GM12878 (cell line): ENCODE measurements around the gene PTPRN2. TPM values are rescaled to one million over a fixed set of nuclear protein-coding genes. Genes with fewer than 3 reads are reported as not detected.

ENCODE experiments used
- ATAC-seq: fragments of 200-7000 bp; cut with Tn5 transposase; 3 replicates; pipeline ENCODE4 v1.9.1; 2020; ENCODE audit warnings: mild to moderate bottlenecking, moderate library complexity
- BruUV-seq: library from RNA; stranded (reverse); fragments of 400-500 nt; replicated peaks from 2 replicates; lab custom pipeline; 2021; lab: Mats Ljungman, UMichigan
- CTCF ChIA-PET: fragments of 300-600 bp; sonication (Branson Sonifier 250); formaldehyde crosslinking; extraction: SDS; loops from one replicate; lab custom pipeline; 2021; ENCODE audit warnings: inconsistent platforms; lab: Yijun Ruan, JAX
- POLR2A ChIA-PET: fragments of 350-600 bp; formaldehyde crosslinking; extraction: SDS; loops from one replicate; lab custom pipeline; 2021; ENCODE audit warnings: inconsistent platforms; lab: Charles Lee
- RAD21 ChIA-PET: fragments of 300-600 bp; sonication (Branson Sonifier 250); formaldehyde crosslinking; loops from one replicate; lab custom pipeline; 2023; ENCODE audit warnings: antibody characterized with exemption; ENCODE audit not compliant: unreplicated experiment; lab: Charles Lee
- SMC1A ChIA-PET: fragments of 300-600 bp; sonication (Branson Sonifier 250); formaldehyde crosslinking; loops from one replicate; lab custom pipeline; 2023; ENCODE audit not compliant: unreplicated experiment, uncharacterized antibody; lab: Charles Lee
- DNase-seq: peaks from one replicate; pipeline ENCODE4 v3.0.0-alpha.2; 2011; ENCODE audit warnings: low read depth, low spot score
- FAIRE-seq: peaks from 3 replicates; lab custom pipeline; 2011; peaks lifted over from hg19 to GRCh38; lab: Jason Lieb, UNC
- H2AFZ ChIP-seq: 2 replicates; pipeline ENCODE4 v1.6.0; 2011; ENCODE audit warnings: low read depth, low read length, control low read depth; ENCODE audit not compliant: control insufficient read depth
- H3K27ac ChIP-seq: 2 replicates; pipeline ENCODE4 v1.5.1; 2011; ENCODE audit warnings: control low read depth; ENCODE audit not compliant: control insufficient read depth, insufficient read depth
- H3K27me3 ChIP-seq, 2 experiments: replicated peaks in 1 of 2; 2 replicates each; pipeline versions ENCODE4 v1.6.0 to v1.6.1; 2011; ENCODE audit warnings: low read length in 1 of 2; ENCODE audit not compliant: control insufficient read depth in 2 of 2, insufficient read depth in 2 of 2
- H3K36me3 ChIP-seq, 2 experiments: 2 replicates each; pipeline ENCODE4 v1.5.1; 2011; ENCODE audit warnings: low read length in 1 of 2; ENCODE audit not compliant: control insufficient read depth in 2 of 2, insufficient read depth in 2 of 2
- H3K4me1 ChIP-seq: 2 replicates; pipeline ENCODE4 v1.6.1; 2011; ENCODE audit warnings: mild to moderate bottlenecking, low read length, moderate library complexity, mixed read lengths; ENCODE audit not compliant: control insufficient read depth, insufficient read depth
- H3K4me2 ChIP-seq: 2 replicates; pipeline ENCODE4 v1.6.0; 2011; ENCODE audit warnings: control low read depth; ENCODE audit not compliant: control insufficient read depth, insufficient read depth
- H3K4me3 ChIP-seq: fragments of 200-600 bp; sonication (generic); 2 replicates; pipeline ENCODE4 v1.5.1; 2016
- H3K79me2 ChIP-seq: 2 replicates; pipeline ENCODE4 v1.6.0; 2011; ENCODE audit warnings: low read length; ENCODE audit not compliant: control insufficient read depth, insufficient read depth
- H3K9ac ChIP-seq: 2 replicates; pipeline ENCODE4 v1.8.0; 2011; ENCODE audit warnings: low read length, control low read depth, mixed read lengths; ENCODE audit not compliant: control insufficient read depth, insufficient read depth
- H3K9me3 ChIP-seq: replicated peaks from 3 replicates; pipeline ENCODE4 v1.5.1; 2011; ENCODE audit warnings: mild to moderate bottlenecking, low read length; ENCODE audit not compliant: control insufficient read depth, insufficient read depth
- H4K20me1 ChIP-seq: 2 replicates; pipeline ENCODE4 v1.6.0; 2011; ENCODE audit not compliant: control insufficient read depth, insufficient read depth
- ASH2L ChIP-seq: fragments of 300-600, 200-600 bp; sonication (generic); IDR thresholded peaks from 2 replicates; pipeline ENCODE4 v1.6.1; 2017; ENCODE audit warnings: low read depth, mild to moderate bottlenecking, borderline replicate concordance
- BRCA1 ChIP-seq: IDR thresholded peaks from 2 replicates; pipeline ENCODE4 v1.6.1; 2011; ENCODE audit warnings: low read depth, low read length, improper control_type of control experiment
- CHD2 ChIP-seq: IDR thresholded peaks from 2 replicates; pipeline ENCODE4 v1.6.1; 2011; ENCODE audit warnings: low read depth, low read length, improper control_type of control experiment, borderline replicate concordance
- CHD4 ChIP-seq: fragments of 200-600 bp; sonication (generic); IDR thresholded peaks from 2 replicates; pipeline ENCODE4 v1.6.1; 2016; ENCODE audit warnings: mild to moderate bottlenecking
- ELK1 ChIP-seq: IDR thresholded peaks from 2 replicates; pipeline ENCODE4 v1.6.1; 2012; ENCODE audit warnings: low read depth, low read length, improper control_type of control experiment
- FOXM1 ChIP-seq: IDR thresholded peaks from 2 replicates; pipeline ENCODE4 v1.6.1; 2012; ENCODE audit warnings: low read depth, mild to moderate bottlenecking, inconsistent platforms, low read length, moderate library complexity
- LARP7 ChIP-seq: fragments of 450-650 bp; IDR thresholded peaks from 2 replicates; pipeline ENCODE4 v1.6.1; 2017; ENCODE audit warnings: mild to moderate bottlenecking
- MAX ChIP-seq: IDR thresholded peaks from 2 replicates; pipeline ENCODE4 v1.6.1; 2012; ENCODE audit warnings: low read depth, low read length, improper control_type of control experiment
- NFYB ChIP-seq: IDR thresholded peaks from 2 replicates; pipeline ENCODE4 v1.6.1; 2011; ENCODE audit warnings: low read depth, mild to moderate bottlenecking, low read length, improper control_type of control experiment, moderate library complexity; ENCODE audit not compliant: insufficient read depth
- PML ChIP-seq: IDR thresholded peaks from 2 replicates; pipeline ENCODE4 v1.6.1; 2012; ENCODE audit warnings: low read length, inconsistent platforms
- RAD51 ChIP-seq: fragments of 450-650 bp; IDR thresholded peaks from 2 replicates; pipeline ENCODE4 v1.6.1; 2016; ENCODE audit warnings: moderate library complexity, mild to moderate bottlenecking, inconsistent platforms
- RFX5 ChIP-seq: IDR thresholded peaks from 2 replicates; pipeline ENCODE4 v1.6.1; 2011; ENCODE audit warnings: low read depth, low read length, improper control_type of control experiment
- SMARCA5 ChIP-seq: fragments of 450-650 bp; IDR thresholded peaks from 2 replicates; pipeline ENCODE4 v1.6.1; 2017; ENCODE audit warnings: mild to moderate bottlenecking
- SUPT20H ChIP-seq: IDR thresholded peaks from 2 replicates; pipeline ENCODE4 v1.6.1; 2011; ENCODE audit warnings: low read depth, mild to moderate bottlenecking, low read length, moderate library complexity, borderline replicate concordance; ENCODE audit not compliant: control insufficient read depth
- TCF3 ChIP-seq: IDR thresholded peaks from 2 replicates; pipeline ENCODE4 v1.6.1; 2012; ENCODE audit warnings: low read depth, mild to moderate bottlenecking, low read length, borderline replicate concordance; ENCODE audit not compliant: insufficient read depth
- TCF7 ChIP-seq: IDR thresholded peaks from 2 replicates; pipeline ENCODE4 v1.6.1; 2014; ENCODE audit warnings: antibody characterized with exemption, borderline replicate concordance
- USF2 ChIP-seq: IDR thresholded peaks from 2 replicates; pipeline ENCODE4 v1.6.1; 2011; ENCODE audit warnings: low read depth, low read length, improper control_type of control experiment, borderline replicate concordance
- YBX1 ChIP-seq: fragments of 450-650 bp; IDR thresholded peaks from 2 replicates; pipeline ENCODE4 v1.6.1; 2016; ENCODE audit warnings: antibody characterized with exemption
- ZBED1 ChIP-seq: IDR thresholded peaks from 2 replicates; pipeline ENCODE4 v1.6.1; 2016; ENCODE audit warnings: borderline replicate concordance
- ZNF24 ChIP-seq: fragments of 450-650 bp; IDR thresholded peaks from 2 replicates; pipeline ENCODE4 v1.6.1; 2017; ENCODE audit warnings: antibody characterized with exemption, mild to moderate bottlenecking
- WGBS: methylation state at CpG from one replicate; pipeline ENCODE4 v1.1.6; 2016; ENCODE audit warnings: low lambda C conversion rate; ENCODE audit not compliant: insufficient replicate concordance, insufficient coverage; ENCODE audit errors: missing lambda C conversion rate; 5-methylcytosine and 5-hydroxymethylcytosine counted together
- in situ Hi-C: fragments of 300-500 bp; cut with MboI; formaldehyde crosslinking; loops from 9 replicates; pipeline ENCODE4 v1.14.3; 2018; ENCODE audit warnings: mixed read lengths
- intact Hi-C: fragments of 100-400 bp; cut with micrococcal nuclease; formaldehyde crosslinking; loops from one replicate; pipeline ENCODE4 v1.14.2; 2022; ENCODE audit not compliant: unreplicated experiment
- polyA plus RNA-seq, 11 experiments: library from polyadenylated mRNA; depleted of rRNA in 4 of 11; unstranded in 6 of 11; stranded (reverse) in 5 of 11; fragments of >200 nt; fragmentation: Nextera tagmentation in 4 of 11; fragmentation: Illumina TruSeq in 1 of 11; extraction: Ambion mirVana in 4 of 11; extraction: Trizol in 1 of 11; gene quantifications; 1 replicate in 1 of 11; 2 replicates in 10 of 11; pipeline versions ENCODE4 v1.2.1 to v1.2.3, GENCODE V29; 2011 to 2016; ENCODE audit warnings: inconsistent platforms in 2 of 11, missing spikeins in 2 of 11, low read depth in 1 of 11
- total RNA-seq, 4 experiments: library from RNA; depleted of rRNA in 3 of 4; stranded (reverse); fragments of >200 nt in 3 of 4; fragmentation: Illumina TruSeq in 1 of 4; extraction: Trizol in 1 of 4; gene quantifications; 2 replicates each; pipeline versions ENCODE4 v1.2.1 to v1.2.3, GENCODE V29; 2013 to 2021

The PTPRN2 gene
- total and polyA plus RNA-seq, 10 of the 15 experiments (the other 5 are each of a cell fraction or from before 2014, with no cell fraction given) = 5.4 TPM; not detected in 9

GRCh38 chr7:157801971-157802675 is 785.5 kb downstream of the PTPRN2 start:
- SMC1A ChIA-PET = no interaction called here
- BruUV-seq = no TSS peak
- TF ChIP-seq ZNF24 = no peak
- TF ChIP-seq RFX5 = no peak
- TF ChIP-seq TCF7 = no peak
- no peak for TF ChIP-seq CHD2
- TF ChIP-seq ELK1 = no peak
- no peak for TF ChIP-seq PML
- TF ChIP-seq NFYB = no peak
- TF ChIP-seq BRCA1 = no peak
- TF ChIP-seq FOXM1 = no peak
- TF ChIP-seq RAD51 = no peak
- no peak for TF ChIP-seq MAX
- TF ChIP-seq SUPT20H = no peak
- no peak for TF ChIP-seq CHD4
- no peak for TF ChIP-seq YBX1
- TF ChIP-seq SMARCA5 = no peak
- TF ChIP-seq ZBED1 = no peak
- no peak for TF ChIP-seq USF2
- TF ChIP-seq TCF3 = no peak
- no peak for TF ChIP-seq LARP7
- TF ChIP-seq ASH2L = no peak
- TF ChIP-seq, all 136 proteins: peak for 0
- Histone ChIP-seq H3K36me3 (no peaks in the 10 kb centered on the region), H3K79me2 (no peaks in the 10 kb centered on the region), H4K20me1 (no peaks in the 10 kb centered on the region), H3K27me3 (no peaks in the 10 kb centered on the region), H3K9ac (no peak overlapping the region), H3K4me3 (no peak overlapping the region), H3K4me2 (no peak overlapping the region), H2AFZ (no peak overlapping the region), H3K4me1 (no peaks in the 10 kb centered on the region), H3K27ac (no peak overlapping the region), H3K9me3 (no peaks in the 10 kb centered on the region; the same call in 2 of the 3 replicates)
- intact Hi-C loops (no loop called here), in situ Hi-C loops (no loop called here)
- CTCF ChIA-PET = no interaction called here
- 74% methylated on average over 42 of the region's 42 CpGs for WGBS
- RAD21 ChIA-PET = no interaction called here
- ATAC-seq (no peak), FAIRE-seq (no peak), DNase-seq (no peak)
- POLR2A ChIA-PET = no interaction called here
